Fibroblast of pulmonary artery (primary cell): ENCODE measurements around the gene ZNF446.

Experiments used
- DNase-seq: peaks from one replicate; pipeline ENCODE4 v3.0.0-alpha.2; 2010; ENCODE audit warnings: low read depth
- H3K4me3 ChIP-seq: replicated peaks from 2 replicates; pipeline ENCODE4 v1.5.1; 2011; ENCODE audit warnings: low read depth, mild to moderate bottlenecking, control low read depth, low read length, moderate library complexity
- TF ChIP-seq, protein P1 (sequence below): IDR thresholded peaks from 2 replicates; pipeline ENCODE4 v1.5.1; 2011; ENCODE audit warnings: mild to moderate bottlenecking, control low read depth, low read length, inconsistent platforms; ENCODE audit errors: missing control alignments

ZNF446 gene

DNA sequence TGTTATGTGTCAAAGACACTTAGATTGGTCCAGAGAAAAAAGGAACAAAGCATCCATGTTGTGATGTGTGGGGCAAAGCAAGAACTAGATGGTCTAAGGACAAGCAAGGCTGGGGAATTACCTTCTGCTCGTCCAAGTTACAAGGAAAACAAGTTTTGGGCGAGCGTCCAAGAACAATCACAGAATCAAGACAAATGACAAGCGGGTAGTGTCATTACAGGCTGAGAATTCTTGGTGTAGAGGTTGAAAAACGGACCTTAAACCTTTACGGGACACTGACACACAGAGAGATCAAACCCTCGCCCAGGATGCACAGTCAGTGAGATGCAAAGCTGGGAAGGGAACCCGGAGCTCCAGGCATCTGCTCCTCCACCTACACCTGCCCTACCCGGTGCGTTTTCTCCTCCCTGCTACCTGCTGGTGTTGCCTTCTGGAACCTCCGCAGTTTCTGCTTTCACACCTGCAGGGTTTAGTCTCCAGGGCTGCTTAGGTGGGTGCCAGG is 25.2 kb upstream of the ZNF446 start:
- no peak for DNase-seq
- TF ChIP-seq, protein P1, sequence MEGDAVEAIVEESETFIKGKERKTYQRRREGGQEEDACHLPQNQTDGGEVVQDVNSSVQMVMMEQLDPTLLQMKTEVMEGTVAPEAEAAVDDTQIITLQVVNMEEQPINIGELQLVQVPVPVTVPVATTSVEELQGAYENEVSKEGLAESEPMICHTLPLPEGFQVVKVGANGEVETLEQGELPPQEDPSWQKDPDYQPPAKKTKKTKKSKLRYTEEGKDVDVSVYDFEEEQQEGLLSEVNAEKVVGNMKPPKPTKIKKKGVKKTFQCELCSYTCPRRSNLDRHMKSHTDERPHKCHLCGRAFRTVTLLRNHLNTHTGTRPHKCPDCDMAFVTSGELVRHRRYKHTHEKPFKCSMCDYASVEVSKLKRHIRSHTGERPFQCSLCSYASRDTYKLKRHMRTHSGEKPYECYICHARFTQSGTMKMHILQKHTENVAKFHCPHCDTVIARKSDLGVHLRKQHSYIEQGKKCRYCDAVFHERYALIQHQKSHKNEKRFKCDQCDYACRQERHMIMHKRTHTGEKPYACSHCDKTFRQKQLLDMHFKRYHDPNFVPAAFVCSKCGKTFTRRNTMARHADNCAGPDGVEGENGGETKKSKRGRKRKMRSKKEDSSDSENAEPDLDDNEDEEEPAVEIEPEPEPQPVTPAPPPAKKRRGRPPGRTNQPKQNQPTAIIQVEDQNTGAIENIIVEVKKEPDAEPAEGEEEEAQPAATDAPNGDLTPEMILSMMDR = no peak
- peak overlapping the region; percentile 72 for H3K4me3 ChIP-seq

DNA sequence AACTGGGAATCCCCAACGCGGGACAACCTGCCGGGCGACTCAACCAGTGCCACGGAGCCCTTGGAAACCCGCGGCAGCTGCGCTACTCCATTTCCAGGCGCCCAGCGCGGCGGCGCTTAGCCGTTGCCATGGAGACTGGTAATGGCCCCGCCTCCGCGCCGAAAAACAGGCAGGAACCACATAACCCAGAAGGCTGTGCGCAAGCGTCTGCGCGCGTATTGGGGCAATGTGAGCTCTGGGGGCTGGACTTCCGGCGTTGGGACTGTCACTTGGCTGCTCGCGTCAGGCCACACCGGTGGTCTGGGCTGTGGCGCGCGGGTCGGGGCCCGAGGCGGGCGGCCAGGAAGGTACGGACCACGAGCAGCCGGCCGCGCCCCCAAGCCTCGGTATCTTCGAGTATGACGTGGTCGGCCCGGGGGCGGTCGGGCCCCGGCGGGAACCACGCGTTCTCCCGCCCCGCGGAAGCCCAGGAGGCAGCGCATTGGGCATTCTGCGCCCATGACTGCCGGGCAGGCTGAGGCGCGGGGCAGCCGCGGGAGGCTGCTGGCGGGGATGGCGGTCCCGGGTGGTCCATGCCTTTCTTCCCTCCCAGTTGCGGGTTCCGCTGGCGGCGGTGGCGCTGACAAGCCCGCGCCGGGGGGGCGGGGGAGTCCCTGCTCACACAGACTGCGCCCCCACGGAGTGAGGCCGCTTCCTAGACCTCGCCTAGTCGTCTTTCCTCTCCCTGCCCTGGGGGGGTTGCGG is 24.6 kb upstream of the ZNF446 start, which contains the start of gene ZNF324B:
ZNF324B (plus strand) TSS at position 265 of the 744 bp plus-strand sequence. CDS start 2,080 bp downstream, outside the sequence.
- TF ChIP-seq, protein P1 = no peak
- peak within 1 kb of the TSS; percentile 72 for H3K4me3 ChIP-seq
- DNase-seq = peak; percentile 95

DNA sequence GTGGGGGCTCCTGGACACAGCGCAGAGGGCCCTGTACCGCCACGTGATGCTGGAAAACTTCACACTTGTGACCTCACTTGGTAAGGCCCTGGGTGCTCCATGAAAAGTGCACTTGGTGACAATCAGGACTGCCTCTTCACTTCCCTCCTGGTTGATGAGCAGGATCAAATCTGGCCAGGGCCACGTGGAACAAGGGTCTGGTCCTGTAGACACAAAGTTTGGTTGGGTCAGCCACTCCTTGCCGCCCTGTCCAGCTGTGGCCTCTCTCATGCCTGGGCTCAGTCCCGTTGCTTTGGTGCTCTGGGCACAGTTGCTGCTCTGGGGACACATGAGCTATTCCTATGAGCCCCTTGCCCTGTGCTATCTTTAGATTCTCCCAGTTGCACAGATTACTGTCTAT is 22.4 kb upstream of the ZNF446 start:
- H3K4me3 ChIP-seq = no peak overlapping the region
- TF ChIP-seq, protein P1 = no peak
- DNase-seq = no peak

DNA sequence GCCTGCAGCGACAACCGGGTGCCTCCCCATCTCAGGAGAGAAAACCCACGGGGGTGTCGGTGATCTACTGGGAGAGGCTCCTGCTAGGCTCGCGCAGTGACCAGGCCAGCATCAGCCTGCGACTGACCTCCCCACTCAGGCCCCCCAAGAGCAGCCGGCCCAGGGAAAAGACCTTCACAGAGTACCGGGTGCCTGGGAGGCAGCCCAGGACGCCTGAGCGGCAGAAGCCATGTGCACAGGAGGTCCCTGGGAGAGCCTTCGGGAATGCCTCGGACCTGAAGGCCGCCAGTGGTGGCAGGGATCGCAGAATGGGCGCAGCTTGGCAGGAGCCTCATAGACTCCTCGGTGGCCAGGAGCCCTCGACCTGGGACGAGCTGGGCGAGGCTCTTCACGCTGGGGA is 20.8 kb upstream of the ZNF446 start:
- TF ChIP-seq, protein P1 = no peak

DNA sequence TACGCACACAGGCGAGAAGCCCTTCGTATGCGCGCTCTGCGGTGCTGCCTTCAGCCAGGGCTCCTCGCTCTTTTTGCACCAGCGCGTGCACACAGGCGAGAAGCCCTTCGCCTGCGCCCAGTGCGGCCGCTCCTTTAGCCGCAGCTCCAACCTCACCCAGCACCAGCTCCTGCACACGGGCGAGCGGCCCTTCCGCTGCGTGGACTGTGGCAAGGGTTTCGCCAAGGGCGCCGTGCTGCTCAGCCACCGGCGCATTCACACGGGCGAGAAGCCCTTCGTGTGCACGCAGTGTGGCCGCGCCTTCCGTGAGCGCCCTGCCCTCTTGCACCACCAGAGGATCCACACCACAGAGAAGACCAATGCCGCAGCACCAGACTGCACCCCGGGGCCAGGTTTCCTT is 20.0 kb upstream of the ZNF446 start:
- TF ChIP-seq, protein P1 = no peak
- no peak overlapping the region for H3K4me3 ChIP-seq

More for the DNA sequence above, 20.8 kb upstream of the ZNF446 start:
- no peak overlapping the region for H3K4me3 ChIP-seq
- DNase-seq = no peak

DNA sequence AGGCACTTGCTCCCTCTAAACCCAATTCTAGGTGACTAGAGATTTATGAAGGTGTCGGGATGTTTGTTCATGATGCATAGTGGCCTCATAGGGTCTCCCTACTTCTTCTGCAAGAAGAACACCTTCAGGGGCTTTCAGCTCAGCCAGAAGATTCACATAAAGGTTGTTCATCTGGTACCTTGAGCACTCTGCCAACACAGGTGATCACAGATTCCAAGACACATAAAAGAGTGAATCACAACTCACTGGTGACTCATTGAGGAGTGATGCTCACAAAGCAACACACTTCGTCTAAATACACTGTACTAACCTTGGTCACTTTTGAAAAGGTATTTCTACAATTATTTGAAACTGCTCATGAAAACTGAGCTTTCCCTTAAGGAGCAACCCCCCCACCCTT is 16.1 kb upstream of the ZNF446 start:
- H3K4me3 ChIP-seq = no peak overlapping the region
- no peak for DNase-seq
- TF ChIP-seq, protein P1 = no peak

More for the DNA sequence above, 20.0 kb upstream of the ZNF446 start:
- DNase-seq = no peak
